CD4-positive, alpha-beta T cell treated with Interleukin-17A for 1 hour (primary cell): Measurements from ENCODE around the gene C16orf92.
A peak's percentile ranks its signal among the peaks of the same experiment; 100 is the strongest.

Experiments
- DNase-seq: peaks from one replicate; pipeline ENCODE4 v3.0.0-alpha.2; 2020

C16orf92 gene, protein sequence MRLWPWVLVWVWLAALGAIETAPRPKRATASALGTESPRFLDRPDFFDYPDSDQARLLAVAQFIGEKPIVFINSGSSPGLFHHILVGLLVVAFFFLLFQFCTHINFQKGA

DNA sequence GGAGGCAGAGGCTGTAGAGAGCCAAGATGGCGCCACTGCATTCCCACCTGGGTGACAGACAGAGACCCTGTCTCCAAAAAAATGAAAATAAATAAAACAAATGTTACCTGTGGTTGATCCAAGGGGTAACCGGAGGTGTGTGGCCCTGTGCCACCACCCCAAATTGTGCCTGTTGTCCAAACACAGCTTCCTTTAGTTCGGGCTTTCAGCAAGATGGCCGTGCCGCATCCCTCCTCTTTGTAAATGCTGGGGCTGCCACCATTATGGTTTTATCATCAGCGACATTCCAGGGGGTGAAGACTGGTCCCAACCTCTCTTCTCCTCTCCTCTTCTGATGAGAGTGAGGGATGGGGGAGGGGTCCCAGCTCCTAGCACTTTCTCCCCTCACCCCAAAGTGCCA lies at the start of gene C16orf92:
Gene C16orf92 (plus strand): TSS at position 312 of the 400 bp plus-strand sequence. CDS start 143 bp downstream, outside the sequence.
- no peak for DNase-seq

DNA sequence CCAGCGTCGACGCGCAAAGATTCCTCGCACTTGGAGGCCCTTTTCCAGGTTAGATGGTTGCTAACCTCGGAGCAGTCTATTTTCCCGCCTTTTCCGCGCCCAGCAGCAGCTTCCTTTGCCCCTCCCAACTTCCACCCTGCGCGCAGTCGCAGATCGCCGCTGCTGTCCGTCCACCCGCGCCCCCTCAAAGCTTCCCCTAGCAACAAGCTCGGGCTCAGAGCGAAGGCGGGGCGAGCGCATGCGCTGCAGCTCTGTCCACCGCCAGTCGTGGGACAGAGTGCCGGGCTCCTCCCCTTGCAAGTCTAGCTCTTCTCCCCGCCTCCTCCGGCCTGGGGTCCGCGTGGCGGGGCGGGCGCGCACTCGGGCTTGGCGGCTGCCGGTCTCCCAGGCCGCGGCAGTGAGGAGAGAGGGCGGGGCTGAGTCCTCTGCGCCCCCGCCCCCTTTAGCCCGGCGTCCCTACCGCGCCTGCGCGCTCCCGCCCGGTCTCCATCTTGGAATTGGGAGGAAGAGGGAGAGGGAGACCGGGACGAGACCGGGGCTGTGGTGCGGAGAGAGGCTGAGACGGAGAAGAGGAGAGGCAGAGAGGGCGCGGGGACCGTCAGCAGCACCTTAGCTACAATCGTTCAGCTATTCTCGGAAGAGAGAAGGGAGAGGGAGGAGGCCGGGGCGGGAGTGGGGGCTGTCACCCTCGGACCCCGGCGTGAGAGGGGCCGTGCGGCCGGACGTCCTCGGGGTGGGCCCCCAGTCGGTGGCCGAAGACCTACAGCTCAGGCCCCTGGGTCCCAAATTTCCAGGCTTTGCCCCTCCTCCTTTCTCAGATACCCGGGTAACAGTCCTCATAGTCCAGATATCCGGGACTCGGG lies 49.4 kb upstream of the C16orf92 start, which contains the start of gene TAOK2:
Gene TAOK2 (plus strand): TSS at position 485 of the 863 bp plus-strand sequence. CDS start 3,905 bp downstream, outside the sequence.
- peak; percentile 97 for DNase-seq

DNA sequence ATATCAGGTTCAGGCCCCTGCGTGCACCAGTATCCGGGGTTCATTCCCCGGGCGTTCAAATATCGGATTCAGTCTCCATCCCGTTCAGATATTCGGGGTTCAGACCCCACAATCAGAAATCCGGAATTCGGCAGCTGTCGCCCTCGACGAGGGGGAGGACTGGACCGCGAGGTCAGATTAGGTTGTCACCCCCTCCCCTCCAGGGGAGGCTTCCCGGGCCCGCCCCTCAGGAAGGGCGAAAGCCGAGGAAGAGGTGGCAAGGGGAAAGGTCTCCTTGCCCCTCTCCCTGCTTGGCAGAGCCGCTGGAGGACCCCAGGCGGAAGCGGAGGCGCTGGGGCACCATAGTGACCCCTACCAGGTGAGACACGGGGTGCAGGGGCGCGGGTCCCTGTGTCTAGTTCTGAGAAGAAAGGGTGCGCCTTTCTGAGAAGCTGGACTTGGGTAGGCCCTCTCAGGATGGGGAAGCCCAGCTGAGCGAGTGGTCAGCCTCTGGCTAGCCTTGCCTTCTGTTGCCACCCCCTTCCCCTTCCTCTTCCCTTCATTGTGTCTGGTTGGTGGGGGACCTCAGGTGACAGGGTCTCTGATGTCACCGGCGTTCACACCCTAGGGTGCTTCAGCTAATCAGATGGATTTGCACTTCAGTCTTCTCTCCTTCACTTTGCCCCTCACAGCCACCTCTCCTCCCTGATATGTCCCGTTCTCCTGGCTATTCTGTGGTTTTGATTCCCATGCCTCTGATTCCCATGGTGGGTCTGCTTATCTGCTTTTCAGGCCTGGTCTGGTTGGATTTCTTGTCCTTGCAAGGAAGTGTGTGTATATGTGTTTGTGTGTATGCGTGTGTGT lies 48.5 kb upstream of the C16orf92 start:
- DNase-seq, result peak; percentile 34

DNA sequence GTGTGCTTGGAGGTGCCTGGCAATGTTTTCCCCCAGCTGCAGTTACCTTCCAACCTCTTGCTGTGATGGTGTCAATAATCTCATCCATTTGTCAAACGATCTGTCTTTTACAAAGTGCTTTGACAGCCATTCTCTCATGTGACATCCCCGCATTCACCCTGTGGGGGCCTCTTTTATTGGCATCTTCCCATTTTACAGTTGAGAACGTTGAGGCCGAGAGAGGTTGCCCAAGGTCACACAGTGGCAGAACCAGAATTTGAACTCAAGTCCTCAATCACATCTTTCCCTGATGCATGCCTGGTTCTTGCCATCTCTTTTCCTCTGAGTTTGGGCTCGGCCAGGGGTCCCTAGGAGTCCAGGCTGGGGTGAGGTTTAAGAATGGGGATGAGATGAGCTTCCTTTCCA lies 47.9 kb upstream of the C16orf92 start:
- no peak for DNase-seq

DNA sequence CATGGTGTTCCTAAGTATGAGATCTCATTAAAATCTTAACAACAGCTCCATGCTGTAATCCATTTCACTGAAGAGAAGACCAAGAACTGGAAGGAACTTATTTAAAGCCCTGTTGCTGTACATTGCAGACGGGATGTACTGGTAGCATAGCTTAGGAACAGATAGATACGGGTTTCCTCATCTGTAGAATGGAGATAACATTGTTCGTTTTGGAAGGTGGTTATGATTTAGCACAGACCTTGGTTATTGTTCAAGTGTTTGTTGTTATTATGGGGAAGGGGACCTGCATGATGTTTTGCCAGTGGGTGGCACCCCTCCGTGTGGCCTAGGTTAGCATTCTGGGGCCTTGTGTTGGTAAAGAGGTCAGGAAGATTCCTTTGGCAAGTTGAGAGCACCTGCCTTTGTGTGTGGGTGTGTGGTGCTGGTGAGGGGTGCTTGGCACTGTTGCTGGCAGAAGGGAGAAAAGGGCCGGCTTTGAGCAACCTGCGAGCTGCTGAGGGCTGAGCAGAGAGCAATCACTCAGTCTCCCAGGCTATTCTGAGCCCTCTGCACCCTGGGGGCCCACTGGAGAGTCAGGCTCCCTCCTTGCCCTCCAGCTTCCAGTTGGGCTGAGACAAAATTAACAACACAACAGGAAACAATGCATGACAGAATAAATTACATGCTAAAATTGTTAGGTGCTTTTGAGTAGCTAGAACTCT lies 47.0 kb upstream of the C16orf92 start:
- no peak for DNase-seq

DNA sequence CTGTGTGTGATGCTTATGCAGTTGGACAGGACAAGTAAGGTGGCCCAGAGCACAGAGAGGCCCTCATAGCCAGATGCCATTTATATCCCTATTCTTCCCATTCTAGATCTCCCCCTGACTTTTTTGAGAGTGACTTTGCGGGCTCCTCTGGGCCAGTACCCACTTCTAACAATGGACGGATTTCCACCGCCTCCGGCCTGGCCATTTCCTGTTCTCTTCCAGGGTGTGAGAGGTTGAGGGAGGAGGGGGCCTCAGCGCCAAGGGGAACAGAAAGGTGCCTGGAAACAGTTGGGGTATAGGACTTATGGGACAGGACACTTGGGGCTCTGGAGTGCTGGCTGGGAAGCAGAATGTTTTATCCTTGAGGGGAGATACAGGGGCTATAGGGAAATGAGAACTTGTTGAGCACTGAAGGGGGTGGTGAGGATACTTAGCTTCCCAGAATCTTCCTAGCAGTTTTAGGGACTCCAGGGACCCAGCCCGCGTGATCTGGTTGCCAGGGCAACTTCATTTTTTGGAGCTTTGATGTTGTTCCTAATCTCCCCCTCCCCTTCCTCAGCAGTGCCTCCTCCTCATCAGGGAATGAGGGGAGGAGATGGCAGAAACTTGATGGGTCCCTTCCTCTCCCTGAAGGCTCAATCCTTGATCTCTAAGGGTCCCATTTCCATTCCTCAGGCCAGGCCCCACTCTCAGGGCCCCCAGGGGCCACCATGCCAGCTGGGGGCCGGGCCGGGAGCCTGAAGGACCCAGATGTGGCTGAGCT lies 45.8 kb upstream of the C16orf92 start:
- DNase-seq, result no peak

DNA sequence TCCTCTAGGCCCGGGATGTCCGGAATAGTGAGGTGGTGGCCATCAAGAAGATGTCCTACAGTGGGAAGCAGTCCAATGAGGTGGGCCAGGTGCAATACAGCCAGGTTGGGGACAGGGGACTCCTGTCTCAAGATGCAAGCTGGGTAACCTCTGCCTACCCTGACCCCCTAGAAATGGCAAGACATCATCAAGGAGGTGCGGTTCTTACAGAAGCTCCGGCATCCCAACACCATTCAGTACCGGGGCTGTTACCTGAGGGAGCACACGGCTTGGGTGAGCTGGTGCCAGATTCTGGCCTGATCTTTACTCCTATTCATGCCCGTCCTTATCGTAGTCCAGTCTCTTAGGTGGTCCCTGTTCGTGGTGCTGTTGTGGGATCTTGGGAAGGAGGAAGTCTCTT lies 44.9 kb upstream of the C16orf92 start:
- DNase-seq, result no peak

DNA sequence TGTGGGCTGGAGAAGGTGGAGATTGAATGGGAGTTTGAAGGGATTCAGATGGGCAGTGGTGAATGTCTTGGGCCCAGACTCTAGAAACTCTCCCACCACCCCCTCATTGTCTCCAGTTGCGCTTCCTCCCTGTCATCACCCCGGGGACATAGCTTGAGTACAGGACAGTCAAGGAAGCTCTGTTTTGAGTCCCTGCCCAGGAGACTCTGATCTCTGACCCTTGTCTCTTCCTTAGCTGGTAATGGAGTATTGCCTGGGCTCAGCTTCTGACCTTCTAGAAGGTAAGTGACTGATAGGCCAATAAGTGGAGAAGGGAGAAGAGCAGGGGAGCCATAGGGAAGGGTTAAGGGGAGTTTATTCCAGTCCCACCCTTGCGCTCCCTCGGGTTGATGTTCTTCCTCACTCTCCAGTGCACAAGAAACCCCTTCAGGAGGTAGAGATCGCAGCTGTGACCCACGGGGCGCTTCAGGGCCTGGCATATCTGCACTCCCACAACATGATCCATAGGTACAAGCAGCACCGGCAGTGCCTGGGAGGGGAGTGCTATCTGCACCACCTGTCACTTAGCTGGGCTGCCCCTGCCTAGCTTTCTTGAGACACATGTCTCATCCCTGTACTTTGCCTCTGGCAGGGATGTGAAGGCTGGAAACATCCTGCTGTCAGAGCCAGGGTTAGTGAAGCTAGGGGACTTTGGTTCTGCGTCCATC lies 44.3 kb upstream of the C16orf92 start:
- DNase-seq, result no peak

DNA sequence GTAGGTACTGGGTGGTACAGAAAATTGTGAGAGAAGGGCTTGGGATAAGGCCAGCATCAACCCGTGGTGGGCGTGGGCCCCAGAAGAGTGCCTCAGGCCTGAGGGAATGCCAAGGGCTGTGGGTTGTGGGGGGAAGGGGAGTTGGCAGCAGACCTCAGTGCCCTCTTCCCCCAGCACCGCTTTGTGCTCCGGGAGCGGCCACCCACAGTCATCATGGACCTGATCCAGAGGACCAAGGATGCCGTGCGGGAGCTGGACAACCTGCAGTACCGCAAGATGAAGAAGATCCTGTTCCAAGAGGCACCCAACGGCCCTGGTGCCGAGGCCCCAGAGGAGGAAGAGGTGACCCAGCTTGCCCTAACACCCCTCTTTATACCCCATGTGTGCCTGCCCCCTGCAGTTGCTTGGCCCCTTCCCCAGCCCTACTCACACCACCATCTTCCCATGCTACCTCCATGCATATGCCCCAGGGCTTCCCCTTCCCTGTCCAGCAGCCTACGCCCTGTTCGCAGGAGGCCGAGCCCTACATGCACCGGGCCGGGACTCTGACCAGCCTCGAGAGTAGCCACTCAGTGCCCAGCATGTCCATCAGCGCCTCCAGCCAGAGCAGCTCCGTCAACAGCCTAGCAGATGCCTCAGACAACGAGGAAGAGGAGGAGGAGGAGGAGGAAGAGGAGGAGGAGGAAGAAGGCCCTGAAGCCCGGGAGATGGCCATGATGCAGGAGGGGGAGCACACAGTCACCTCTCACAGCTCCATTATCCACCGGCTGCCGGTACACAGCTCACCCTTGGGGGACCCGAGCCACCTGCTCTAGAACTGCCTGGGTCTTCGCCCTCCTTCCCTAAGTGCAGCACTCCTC lies 40.2 kb upstream of the C16orf92 start:
- no peak for DNase-seq

DNA sequence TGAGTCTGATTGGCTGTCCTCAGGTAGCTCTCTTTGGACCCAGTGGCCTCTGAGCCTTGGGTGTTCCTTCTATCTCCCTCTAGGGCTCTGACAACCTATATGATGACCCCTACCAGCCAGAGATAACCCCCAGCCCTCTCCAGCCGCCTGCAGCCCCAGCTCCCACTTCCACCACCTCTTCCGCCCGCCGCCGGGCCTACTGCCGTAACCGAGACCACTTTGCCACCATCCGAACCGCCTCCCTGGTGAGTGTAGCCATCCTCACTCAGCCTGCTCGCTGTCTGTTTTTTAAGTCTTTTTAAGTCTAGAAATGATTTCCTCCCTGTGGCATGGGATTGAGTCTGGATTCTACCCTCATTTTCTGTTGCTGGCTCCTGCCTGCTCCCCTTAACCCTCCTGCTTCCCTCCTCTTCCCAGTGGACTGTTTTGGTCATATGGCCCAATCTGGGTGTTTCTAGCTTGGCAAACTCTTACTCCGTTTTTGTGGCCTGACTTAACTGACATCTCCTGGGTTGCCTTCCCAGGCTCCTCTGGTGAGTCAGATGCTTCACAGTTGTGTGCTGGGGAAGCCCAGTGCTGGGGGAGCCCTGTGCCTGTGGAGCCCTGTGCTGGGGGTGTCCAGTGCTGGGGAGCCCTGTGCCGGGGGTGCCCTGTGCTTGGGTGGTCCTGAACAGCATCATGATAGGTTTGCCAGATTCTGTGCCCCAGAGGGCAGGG lies 39.4 kb upstream of the C16orf92 start:
- no peak for DNase-seq

DNA sequence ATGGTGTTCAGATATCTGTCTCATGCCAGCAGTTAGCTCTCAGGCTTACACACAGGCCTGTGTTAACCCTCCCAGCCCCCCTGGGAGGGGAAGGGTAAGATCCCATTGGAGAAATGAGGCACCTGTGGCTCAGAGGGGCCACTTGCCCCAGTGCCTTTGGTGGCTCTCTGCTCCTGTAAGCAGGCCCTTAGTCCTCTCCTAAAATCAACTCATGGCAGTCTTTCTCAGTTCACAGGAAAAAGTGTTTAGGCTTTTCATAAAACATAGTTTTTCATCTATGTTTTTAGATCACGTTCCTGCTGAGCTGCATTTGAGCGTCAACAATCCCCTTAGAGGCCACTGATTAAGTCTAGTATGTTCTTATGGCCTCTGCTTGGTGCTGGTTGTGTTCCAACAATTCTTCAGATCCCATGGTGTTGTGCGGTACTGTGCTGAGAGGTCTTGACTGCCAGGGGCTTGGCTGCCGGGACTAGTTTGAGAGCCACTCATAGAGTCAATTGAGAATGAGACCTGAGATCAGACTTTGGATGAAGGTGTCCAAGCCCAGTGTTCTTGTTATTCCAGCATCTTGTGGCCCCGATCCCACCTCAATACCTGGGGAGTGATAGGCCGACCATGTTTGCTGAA lies 38.7 kb upstream of the C16orf92 start:
- no peak for DNase-seq

DNA sequence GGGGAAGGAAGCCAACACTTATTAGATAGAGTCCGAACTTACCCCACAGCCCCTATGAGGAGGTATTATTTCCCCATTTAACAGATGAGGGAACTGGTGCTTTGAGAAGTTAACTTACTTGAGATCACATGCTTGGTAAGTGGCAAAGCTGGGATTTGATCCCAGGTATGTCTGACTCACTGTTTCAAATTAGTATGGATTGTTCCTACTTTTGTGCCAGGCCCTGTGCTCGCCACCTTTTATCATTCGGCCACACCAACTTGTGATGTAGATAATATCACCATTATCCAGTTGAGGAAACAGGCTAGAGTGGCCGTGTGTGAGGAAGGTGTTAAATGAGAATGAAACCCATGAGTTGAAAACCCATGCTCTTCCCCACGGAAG lies 38.2 kb upstream of the C16orf92 start:
- DNase-seq, result no peak

DNA sequence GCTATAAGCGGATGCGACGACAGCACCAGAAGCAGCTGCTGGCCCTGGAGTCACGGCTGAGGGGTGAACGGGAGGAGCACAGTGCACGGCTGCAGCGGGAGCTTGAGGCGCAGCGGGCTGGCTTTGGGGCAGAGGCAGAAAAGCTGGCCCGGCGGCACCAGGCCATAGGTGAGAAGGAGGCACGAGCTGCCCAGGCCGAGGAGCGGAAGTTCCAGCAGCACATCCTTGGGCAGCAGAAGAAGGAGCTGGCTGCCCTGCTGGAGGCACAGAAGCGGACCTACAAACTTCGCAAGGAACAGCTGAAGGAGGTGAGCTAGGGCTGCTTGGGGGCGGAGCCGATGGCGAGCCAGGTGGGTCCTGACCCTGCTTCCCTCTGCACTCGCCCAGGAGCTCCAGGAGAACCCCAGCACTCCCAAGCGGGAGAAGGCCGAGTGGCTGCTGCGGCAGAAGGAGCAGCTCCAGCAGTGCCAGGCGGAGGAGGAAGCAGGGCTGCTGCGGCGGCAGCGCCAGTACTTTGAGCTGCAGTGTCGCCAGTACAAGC lies 37.7 kb upstream of the C16orf92 start:
- no peak for DNase-seq

DNA sequence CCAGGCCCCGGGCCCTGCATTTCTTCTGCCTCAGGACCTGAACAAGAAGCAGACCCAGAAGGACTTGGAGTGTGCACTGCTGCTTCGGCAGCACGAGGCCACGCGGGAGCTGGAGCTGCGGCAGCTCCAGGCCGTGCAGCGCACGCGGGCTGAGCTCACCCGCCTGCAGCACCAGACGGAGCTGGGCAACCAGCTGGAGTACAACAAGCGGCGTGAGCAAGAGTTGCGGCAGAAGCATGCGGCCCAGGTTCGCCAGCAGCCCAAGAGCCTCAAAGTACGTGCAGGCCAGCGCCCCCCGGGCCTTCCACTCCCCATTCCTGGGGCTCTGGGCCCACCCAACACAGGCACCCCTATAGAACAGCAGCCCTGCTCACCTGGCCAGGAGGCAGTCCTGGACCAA lies 36.8 kb upstream of the C16orf92 start:
- DNase-seq, result no peak

DNA sequence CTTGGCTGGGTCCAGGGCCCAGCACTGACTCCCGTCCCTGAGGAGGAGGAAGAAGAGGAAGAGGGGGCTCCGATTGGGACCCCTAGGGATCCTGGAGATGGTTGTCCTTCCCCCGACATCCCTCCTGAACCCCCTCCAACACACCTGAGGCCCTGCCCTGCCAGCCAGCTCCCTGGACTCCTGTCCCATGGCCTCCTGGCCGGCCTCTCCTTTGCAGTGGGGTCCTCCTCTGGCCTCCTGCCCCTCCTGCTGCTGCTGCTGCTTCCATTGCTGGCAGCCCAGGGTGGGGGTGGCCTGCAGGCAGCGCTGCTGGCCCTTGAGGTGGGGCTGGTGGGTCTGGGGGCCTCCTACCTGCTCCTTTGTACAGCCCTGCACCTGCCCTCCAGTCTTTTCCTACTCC lies 36.1 kb upstream of the C16orf92 start:
- no peak for DNase-seq

DNA sequence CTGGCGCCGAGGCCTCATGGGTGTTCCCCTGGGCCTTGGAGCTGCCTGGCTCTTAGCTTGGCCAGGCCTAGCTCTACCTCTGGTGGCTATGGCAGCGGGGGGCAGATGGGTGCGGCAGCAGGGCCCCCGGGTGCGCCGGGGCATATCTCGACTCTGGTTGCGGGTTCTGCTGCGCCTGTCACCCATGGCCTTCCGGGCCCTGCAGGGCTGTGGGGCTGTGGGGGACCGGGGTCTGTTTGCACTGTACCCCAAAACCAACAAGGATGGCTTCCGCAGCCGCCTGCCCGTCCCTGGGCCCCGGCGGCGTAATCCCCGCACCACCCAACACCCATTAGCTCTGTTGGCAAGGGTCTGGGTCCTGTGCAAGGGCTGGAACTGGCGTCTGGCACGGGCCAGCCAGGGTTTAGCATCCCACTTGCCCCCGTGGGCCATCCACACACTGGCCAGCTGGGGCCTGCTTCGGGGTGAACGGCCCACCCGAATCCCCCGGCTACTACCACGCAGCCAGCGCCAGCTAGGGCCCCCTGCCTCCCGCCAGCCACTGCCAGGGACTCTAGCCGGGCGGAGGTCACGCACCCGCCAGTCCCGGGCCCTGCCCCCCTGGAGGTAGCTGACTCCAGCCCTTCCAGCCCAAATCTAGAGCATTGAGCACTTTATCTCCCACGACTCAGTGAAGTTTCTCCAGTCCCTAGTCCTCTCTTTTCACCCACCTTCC lies 35.5 kb upstream of the C16orf92 start:
- no peak for DNase-seq

DNA sequence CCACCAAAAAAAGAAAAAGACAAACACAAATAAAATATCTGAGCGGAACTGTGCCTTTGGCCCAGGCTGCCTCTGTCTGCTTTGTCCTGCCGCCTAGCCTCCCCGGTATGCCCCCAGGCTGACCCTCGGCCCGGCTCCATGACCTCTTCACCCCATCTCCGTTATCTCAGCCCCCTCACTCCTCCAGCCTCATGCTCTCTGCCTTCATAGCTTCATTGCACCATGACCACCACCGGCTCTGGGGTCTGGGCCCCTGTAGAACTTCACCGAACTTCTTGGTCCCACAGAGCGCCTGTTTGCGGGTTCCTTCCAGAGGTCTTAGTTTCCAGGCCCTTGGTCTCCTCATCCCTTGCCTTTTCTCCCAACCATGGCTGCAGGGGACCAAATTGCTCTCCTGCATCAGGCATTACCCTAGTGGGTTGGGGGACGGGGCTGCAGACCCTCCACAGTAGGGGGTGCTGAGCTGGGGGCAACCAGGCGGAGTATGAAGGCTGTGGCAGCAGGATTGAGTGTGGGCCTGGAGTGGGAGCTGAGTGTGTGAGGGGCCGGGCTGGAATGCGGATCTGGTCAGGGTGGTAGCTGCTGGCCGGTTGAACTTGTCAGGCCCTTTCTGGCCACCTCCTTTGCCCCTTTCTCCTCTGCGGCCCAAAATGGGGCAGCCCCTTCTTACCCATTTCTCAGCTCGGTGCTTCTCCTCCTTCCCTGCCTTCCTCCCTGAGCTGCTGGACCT lies 34.5 kb upstream of the C16orf92 start:
- DNase-seq, result no peak
